Endodermal cell (in vitro differentiated cells): ENCODE measurements around the gene PNO1. TPM values are rescaled to one million over a fixed set of nuclear protein-coding genes. Genes with fewer than 3 reads are reported as not detected.
A peak's percentile ranks its signal among the peaks of the same experiment; 100 is the strongest.

Experiments used
- DNase-seq: peaks from one replicate; pipeline ENCODE4 v3.0.0-alpha.2; 2017
- H3K27ac ChIP-seq: 2 replicates; pipeline ENCODE4 v1.5.1; 2013; ENCODE audit warnings: mild to moderate bottlenecking, low read depth, low read length, moderate library complexity
- H3K27me3 ChIP-seq: 2 replicates; pipeline ENCODE4 v1.6.1; 2013; ENCODE audit warnings: mild to moderate bottlenecking, low read length, moderate library complexity; ENCODE audit not compliant: insufficient read depth, control insufficient read depth, poor library complexity, severe bottlenecking
- H3K36me3 ChIP-seq: 2 replicates; pipeline ENCODE4 v1.7.0; 2013; ENCODE audit warnings: mild to moderate bottlenecking, low read length, moderate library complexity; ENCODE audit not compliant: control insufficient read depth, insufficient read depth
- H3K4me1 ChIP-seq: one replicate; pipeline ENCODE4 v1.7.0; 2013; ENCODE audit warnings: low read length; ENCODE audit not compliant: control insufficient read depth, insufficient read depth
- H3K4me3 ChIP-seq: 2 replicates; pipeline ENCODE4 v1.5.1; 2013; ENCODE audit warnings: mild to moderate bottlenecking, low read length, moderate library complexity
- H3K9ac ChIP-seq: 2 replicates; pipeline ENCODE4 v1.6.1; 2013; ENCODE audit warnings: mild to moderate bottlenecking, low read length, moderate library complexity; ENCODE audit not compliant: poor library complexity, severe bottlenecking; ENCODE audit errors: extremely low read depth
- H3K9me3 ChIP-seq: 2 replicates; pipeline ENCODE4 v1.6.1; 2013; ENCODE audit warnings: mild to moderate bottlenecking, low read length, moderate library complexity; ENCODE audit not compliant: control insufficient read depth
- H3K27ac Mint-ChIP-seq: 2 replicates; pipeline ENCODE4 v1.8.0; 2020; ENCODE audit warnings: mixed read lengths
- H3K27me3 Mint-ChIP-seq: 2 replicates; pipeline ENCODE4 v1.8.0; 2021; ENCODE audit warnings: mild to moderate bottlenecking, mixed read lengths; ENCODE audit not compliant: insufficient read depth
- H3K36me3 Mint-ChIP-seq: 2 replicates; pipeline ENCODE4 v1.8.0; 2020; ENCODE audit warnings: low read depth, mixed read lengths
- H3K4me1 Mint-ChIP-seq: 2 replicates; pipeline ENCODE4 v1.8.0; 2020; ENCODE audit warnings: mixed read lengths
- H3K4me3 Mint-ChIP-seq: 2 replicates; pipeline ENCODE4 v1.8.0; 2020; ENCODE audit warnings: mild to moderate bottlenecking, moderate library complexity, mixed read lengths
- H3K9me3 Mint-ChIP-seq: 2 replicates; pipeline ENCODE4 v1.8.0; 2020; ENCODE audit warnings: mild to moderate bottlenecking, mixed read lengths
- CTCF ChIP-seq: fragments of 200-600 bp; sonication (generic); conservative IDR thresholded peaks from 2 replicates; pipeline ENCODE4 v1.5.0; 2021; ENCODE audit warnings: antibody characterized with exemption, mild to moderate bottlenecking
- WGBS, 2 experiments: methylation state at CpG; one replicate each; pipeline versions ENCODE4 v1.1.5 to v1.1.7; 2013; ENCODE audit warnings: missing lambda C conversion rate in 2 of 2, mixed read lengths in 1 of 2; ENCODE audit not compliant: insufficient coverage in 1 of 2, insufficient read length in 1 of 2; 5-methylcytosine and 5-hydroxymethylcytosine counted together
- total RNA-seq, 2 donors: library from RNA; stranded (reverse); fragmentation: NEBNext Ultra II Directional in 1 of 2; extraction: Animal tissue kit (Norgen Biotek cat#: 25700) in 1 of 2; gene quantifications; 2 replicates in 1 of 2; 3 replicates in 1 of 2; pipeline ENCODE4 v1.2.1, GENCODE V29; 2021

PNO1 gene
- total RNA-seq, 2 donors from 2014 or later = 16.6 to 21.3 TPM

GRCh38 chr2:68119504-68119903 lies 38.2 kb upstream of the PNO1 start:
- Mint-ChIP-seq H3K27me3 (peaks cover 58% of the 10 kb centered on the region), H3K36me3 (no peaks in the 10 kb centered on the region), H3K9me3 (no peaks in the 10 kb centered on the region), H3K4me1 (peaks cover 28% of the 10 kb centered on the region), H3K4me3 (no peak overlapping the region), H3K27ac (no peak overlapping the region)
- Histone ChIP-seq H3K4me3 (no peak overlapping the region), H3K27ac (no peak overlapping the region), H3K9me3 (no peaks in the 10 kb centered on the region), H3K36me3 (no peaks in the 10 kb centered on the region), H3K27me3 (no peaks in the 10 kb centered on the region), H3K9ac (no peak overlapping the region), H3K4me1 (peaks cover 6% of the 10 kb centered on the region)
- DNase-seq = no peak
- 80% methylated on average over 5 of the region's 5 CpGs; no CpG with 5 or more reads in 1 of the 2 experiments for WGBS, 2 experiments
- TF ChIP-seq CTCF = no peak

GRCh38 chr2:68121873-68122679 lies 35.6 kb upstream of the PNO1 start:
- Histone ChIP-seq H3K27me3 (no peaks in the 10 kb centered on the region), H3K36me3 (no peaks in the 10 kb centered on the region), H3K27ac (no peak overlapping the region), H3K4me1 (peaks cover 6% of the 10 kb centered on the region), H3K9me3 (no peaks in the 10 kb centered on the region), H3K4me3 (no peak overlapping the region), H3K9ac (no peak overlapping the region)
- Mint-ChIP-seq H3K27me3 (peaks cover 39% of the 10 kb centered on the region), H3K27ac (no peak overlapping the region), H3K4me1 (peaks cover 33% of the 10 kb centered on the region), H3K4me3 (no peak overlapping the region), H3K9me3 (no peaks in the 10 kb centered on the region), H3K36me3 (no peaks in the 10 kb centered on the region)
- 7 to 42% methylated on average over 4 to 14 of the region's 16 CpGs for WGBS, 2 experiments
- peak; percentile 96 for DNase-seq
- peak; percentile 97 for TF ChIP-seq CTCF

- no peak for DNase-seq
- peaks cover 6% of the 10 kb centered on the region for H3K4me1 ChIP-seq
- H3K27ac ChIP-seq = no peak overlapping the region
- peaks cover 34% of the 10 kb centered on the region for H3K27me3 Mint-ChIP-seq
- H3K27me3 ChIP-seq = no peaks in the 10 kb centered on the region
- TF ChIP-seq CTCF = no peak
- no peak overlapping the region for H3K4me3 Mint-ChIP-seq
- no peaks in the 10 kb centered on the region for H3K9me3 Mint-ChIP-seq
- H3K4me3 ChIP-seq = no peak overlapping the region
- H3K4me1 Mint-ChIP-seq = peaks cover 33% of the 10 kb centered on the region
- no peaks in the 10 kb centered on the region for H3K36me3 ChIP-seq
- H3K9me3 ChIP-seq = no peaks in the 10 kb centered on the region
- H3K9ac ChIP-seq = no peak overlapping the region
- 43 to 46% methylated on average over 6 to 8 of the region's 8 CpGs for WGBS, 2 experiments
- H3K36me3 Mint-ChIP-seq = no peaks in the 10 kb centered on the region
- H3K27ac Mint-ChIP-seq = no peak overlapping the region
Measured at GRCh38 chr2:68122680-68122964, 35.1 kb upstream of the PNO1 start.
